HepG2 (cell line): ENCODE data around the gene CISH. TPM values are rescaled to one million over a fixed set of nuclear protein-coding genes. Genes with fewer than 3 reads are reported as not detected.

Experiments used
- MAX ChIP-seq: IDR thresholded peaks from 2 replicates; pipeline ENCODE4 v1.6.1; 2012; ENCODE audit warnings: inconsistent platforms
- NONO ChIP-seq, 2 experiments: fragments of 450-650 bp in 1 of 2; sonication (generic) in 1 of 2; formaldehyde crosslinking in 1 of 2; IDR thresholded peaks in 1 of 2; conservative IDR thresholded peaks in 1 of 2; 2 replicates each; pipeline versions ENCODE4 v1.6.1 to v1.8.0; 2017 to 2022; ENCODE audit warnings: mild to moderate bottlenecking in 1 of 2, missing genetic modification reagents in 1 of 2, moderate library complexity in 1 of 2
- TOE1 ChIP-seq: sonication (generic); formaldehyde crosslinking; IDR thresholded peaks from 2 replicates; pipeline ENCODE4 v1.4.0; 2020; ENCODE audit warnings: mild to moderate bottlenecking, missing genetic modification reagents
- ZNF12 ChIP-seq: sonication (generic); formaldehyde crosslinking; IDR thresholded peaks from 2 replicates; pipeline ENCODE4 v1.5.0; 2020; ENCODE audit warnings: missing genetic modification reagents
- ZNF263 ChIP-seq: sonication (generic); formaldehyde crosslinking; IDR thresholded peaks from 2 replicates; pipeline ENCODE4 v1.4.0; 2020; ENCODE audit warnings: missing genetic modification reagents
- ZNF282 ChIP-seq: fragments of 450-650 bp; IDR thresholded peaks from 2 replicates; pipeline ENCODE4 v1.6.1; 2018; ENCODE audit not compliant: partially characterized antibody
- ZNF609 ChIP-seq: sonication (generic); formaldehyde crosslinking; IDR thresholded peaks from 2 replicates; pipeline ENCODE4 v1.4.0; 2020; ENCODE audit warnings: mild to moderate bottlenecking, missing genetic modification reagents, borderline replicate concordance
- ZNF724P ChIP-seq: sonication (generic); formaldehyde crosslinking; IDR thresholded peaks from 2 replicates; pipeline ENCODE4 v1.8.0; 2022; ENCODE audit warnings: missing genetic modification reagents, borderline replicate concordance
- ZNF800 ChIP-seq: sonication (generic); formaldehyde crosslinking; IDR thresholded peaks from 2 replicates; pipeline ENCODE4 v1.4.0; 2020; ENCODE audit warnings: missing genetic modification reagents
- polyA plus RNA-seq, 8 experiments: library from polyadenylated mRNA; depleted of rRNA in 3 of 8; stranded (reverse) in 7 of 8; unstranded in 1 of 8; fragments of >200 nt; fragmentation: Illumina TruSeq in 4 of 8; extraction: Trizol in 4 of 8; gene quantifications; 2 replicates each; pipeline versions ENCODE4 v1.2.1 to v1.2.3, GENCODE V29; 2011 to 2016; ENCODE audit warnings: low read depth in 4 of 8, missing spikeins in 1 of 8, mixed read lengths in 1 of 8; ENCODE audit not compliant: insufficient read depth in 1 of 8
- total RNA-seq, 5 experiments: library from RNA; depleted of rRNA; stranded (reverse); fragments of >200 nt; fragmentation: Illumina TruSeq; extraction: Trizol; gene quantifications; 2 replicates each; pipeline ENCODE4 v1.2.3, GENCODE V29; 2016; ENCODE audit warnings: low read depth in 1 of 5
- TF ChIP-seq, protein P1 (sequence below): sonication (generic); formaldehyde crosslinking; IDR thresholded peaks from 2 replicates; pipeline ENCODE4 v1.5.1; 2020; ENCODE audit warnings: mild to moderate bottlenecking, missing genetic modification reagents, moderate library complexity
- TF ChIP-seq, protein P2 (sequence below): sonication (generic); formaldehyde crosslinking; IDR thresholded peaks from 2 replicates; pipeline ENCODE4 v1.8.0; 2022; ENCODE audit warnings: missing genetic modification reagents, mild to moderate bottlenecking, moderate library complexity, borderline replicate concordance
- TF ChIP-seq, protein P3 (sequence below): sonication (generic); formaldehyde crosslinking; IDR thresholded peaks from 2 replicates; pipeline ENCODE4 v1.4.0; 2020; ENCODE audit warnings: missing genetic modification reagents

The CISH gene
- total and polyA plus RNA-seq, 2 of the 13 experiments (the other 11 are each of a cell fraction or from before 2014, with no cell fraction given) = 0.91 to 1.5 TPM

DNA sequence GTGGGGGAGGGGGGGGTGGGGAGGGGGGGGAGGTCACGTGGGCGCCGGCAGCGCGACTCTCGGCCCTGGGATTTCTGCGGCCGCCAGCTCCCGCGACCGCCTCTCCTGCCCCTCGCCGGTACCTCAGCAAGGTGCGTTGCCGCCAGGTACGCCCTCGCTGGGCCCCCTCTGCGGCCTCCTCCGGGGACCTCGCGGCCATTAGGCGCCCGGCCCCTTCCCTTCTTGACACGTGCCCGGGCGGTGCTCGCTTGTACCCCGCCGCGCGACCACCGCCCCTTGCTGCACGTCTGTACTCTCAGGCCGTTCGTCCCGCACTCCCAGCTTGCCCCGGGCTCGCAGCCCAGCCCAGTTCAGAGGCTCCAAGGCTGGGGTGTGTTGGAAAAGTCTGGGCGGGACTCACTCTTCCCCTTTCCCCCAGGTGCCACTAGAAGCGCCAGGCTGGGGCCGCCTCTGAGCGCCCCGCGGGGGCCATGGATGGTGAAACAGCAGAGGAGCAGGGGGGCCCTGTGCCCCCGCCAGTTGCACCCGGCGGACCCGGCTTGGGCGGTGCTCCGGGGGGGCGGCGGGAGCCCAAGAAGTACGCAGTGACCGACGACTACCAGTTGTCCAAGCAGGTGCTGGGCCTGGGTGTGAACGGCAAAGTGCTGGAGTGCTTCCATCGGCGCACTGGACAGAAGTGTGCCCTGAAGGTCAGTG, 5.7 kb upstream of the CISH start, which contains the start of gene MAPKAPK3 (continued):
- TF ChIP-seq ZNF800 (CRISPR knock-in tag) (0 out of 2 replicates have a peak, but pooled peaks have one; percentile 38), ZNF12 (CRISPR knock-in tag) (0 out of 2 replicates have a peak, but pooled peaks have one; percentile 19), MAX (peak; percentile 41; the same call in 1 of the 2 replicates), ZNF724P (peak; percentile 58; the same call in 1 of the 2 replicates), ZNF282 (no peak), TOE1 (no peak), ZNF609 (CRISPR knock-in tag) (no peak), NONO (IDR thresholded peaks at IDR 0.05) (no peak), NONO (CRISPR knock-in tag; conservative IDR thresholded peaks at IDR 0.05) (peak; percentile 64), ZNF263 (CRISPR knock-in tag) (0 out of 2 replicates have a peak, but pooled peaks have one; percentile 31)
- TF ChIP-seq, protein P1, sequence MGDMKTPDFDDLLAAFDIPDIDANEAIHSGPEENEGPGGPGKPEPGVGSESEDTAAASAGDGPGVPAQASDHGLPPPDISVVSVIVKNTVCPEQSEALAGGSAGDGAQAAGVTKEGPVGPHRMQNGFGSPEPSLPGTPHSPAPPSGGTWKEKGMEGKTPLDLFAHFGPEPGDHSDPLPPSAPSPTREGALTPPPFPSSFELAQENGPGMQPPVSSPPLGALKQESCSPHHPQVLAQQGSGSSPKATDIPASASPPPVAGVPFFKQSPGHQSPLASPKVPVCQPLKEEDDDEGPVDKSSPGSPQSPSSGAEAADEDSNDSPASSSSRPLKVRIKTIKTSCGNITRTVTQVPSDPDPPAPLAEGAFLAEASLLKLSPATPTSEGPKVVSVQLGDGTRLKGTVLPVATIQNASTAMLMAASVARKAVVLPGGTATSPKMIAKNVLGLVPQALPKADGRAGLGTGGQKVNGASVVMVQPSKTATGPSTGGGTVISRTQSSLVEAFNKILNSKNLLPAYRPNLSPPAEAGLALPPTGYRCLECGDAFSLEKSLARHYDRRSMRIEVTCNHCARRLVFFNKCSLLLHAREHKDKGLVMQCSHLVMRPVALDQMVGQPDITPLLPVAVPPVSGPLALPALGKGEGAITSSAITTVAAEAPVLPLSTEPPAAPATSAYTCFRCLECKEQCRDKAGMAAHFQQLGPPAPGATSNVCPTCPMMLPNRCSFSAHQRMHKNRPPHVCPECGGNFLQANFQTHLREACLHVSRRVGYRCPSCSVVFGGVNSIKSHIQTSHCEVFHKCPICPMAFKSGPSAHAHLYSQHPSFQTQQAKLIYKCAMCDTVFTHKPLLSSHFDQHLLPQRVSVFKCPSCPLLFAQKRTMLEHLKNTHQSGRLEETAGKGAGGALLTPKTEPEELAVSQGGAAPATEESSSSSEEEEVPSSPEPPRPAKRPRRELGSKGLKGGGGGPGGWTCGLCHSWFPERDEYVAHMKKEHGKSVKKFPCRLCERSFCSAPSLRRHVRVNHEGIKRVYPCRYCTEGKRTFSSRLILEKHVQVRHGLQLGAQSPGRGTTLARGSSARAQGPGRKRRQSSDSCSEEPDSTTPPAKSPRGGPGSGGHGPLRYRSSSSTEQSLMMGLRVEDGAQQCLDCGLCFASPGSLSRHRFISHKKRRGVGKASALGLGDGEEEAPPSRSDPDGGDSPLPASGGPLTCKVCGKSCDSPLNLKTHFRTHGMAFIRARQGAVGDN = peak; percentile 82
- TF ChIP-seq, protein P2, sequence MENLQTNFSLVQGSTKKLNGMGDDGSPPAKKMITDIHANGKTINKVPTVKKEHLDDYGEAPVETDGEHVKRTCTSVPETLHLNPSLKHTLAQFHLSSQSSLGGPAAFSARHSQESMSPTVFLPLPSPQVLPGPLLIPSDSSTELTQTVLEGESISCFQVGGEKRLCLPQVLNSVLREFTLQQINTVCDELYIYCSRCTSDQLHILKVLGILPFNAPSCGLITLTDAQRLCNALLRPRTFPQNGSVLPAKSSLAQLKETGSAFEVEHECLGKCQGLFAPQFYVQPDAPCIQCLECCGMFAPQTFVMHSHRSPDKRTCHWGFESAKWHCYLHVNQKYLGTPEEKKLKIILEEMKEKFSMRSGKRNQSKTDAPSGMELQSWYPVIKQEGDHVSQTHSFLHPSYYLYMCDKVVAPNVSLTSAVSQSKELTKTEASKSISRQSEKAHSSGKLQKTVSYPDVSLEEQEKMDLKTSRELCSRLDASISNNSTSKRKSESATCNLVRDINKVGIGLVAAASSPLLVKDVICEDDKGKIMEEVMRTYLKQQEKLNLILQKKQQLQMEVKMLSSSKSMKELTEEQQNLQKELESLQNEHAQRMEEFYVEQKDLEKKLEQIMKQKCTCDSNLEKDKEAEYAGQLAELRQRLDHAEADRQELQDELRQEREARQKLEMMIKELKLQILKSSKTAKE (CRISPR knock-in tag) = 0 out of 2 replicates have a peak, but pooled peaks have one; percentile 37
- TF ChIP-seq, protein P3, sequence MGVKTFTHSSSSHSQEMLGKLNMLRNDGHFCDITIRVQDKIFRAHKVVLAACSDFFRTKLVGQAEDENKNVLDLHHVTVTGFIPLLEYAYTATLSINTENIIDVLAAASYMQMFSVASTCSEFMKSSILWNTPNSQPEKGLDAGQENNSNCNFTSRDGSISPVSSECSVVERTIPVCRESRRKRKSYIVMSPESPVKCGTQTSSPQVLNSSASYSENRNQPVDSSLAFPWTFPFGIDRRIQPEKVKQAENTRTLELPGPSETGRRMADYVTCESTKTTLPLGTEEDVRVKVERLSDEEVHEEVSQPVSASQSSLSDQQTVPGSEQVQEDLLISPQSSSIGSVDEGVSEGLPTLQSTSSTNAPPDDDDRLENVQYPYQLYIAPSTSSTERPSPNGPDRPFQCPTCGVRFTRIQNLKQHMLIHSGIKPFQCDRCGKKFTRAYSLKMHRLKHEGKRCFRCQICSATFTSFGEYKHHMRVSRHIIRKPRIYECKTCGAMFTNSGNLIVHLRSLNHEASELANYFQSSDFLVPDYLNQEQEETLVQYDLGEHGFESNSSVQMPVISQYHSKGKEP (CRISPR knock-in tag) = no peak
